Panc1 (cell line): ENCODE data around the gene ZNF805. TPM values are rescaled to one million over a fixed set of nuclear protein-coding genes. Genes with fewer than 3 reads are reported as not detected.

Source experiments
- ATAC-seq: fragments of 200-7000 bp; cut with Tn5 transposase; 2 replicates; pipeline ENCODE4 v1.9.1; 2020; ENCODE audit warnings: mild to moderate bottlenecking, moderate library complexity
- BruUV-seq: library from RNA; stranded (reverse); fragments of 400-500 nt; replicated peaks from 2 replicates; lab custom pipeline; 2021; lab: Mats Ljungman, UMichigan
- CTCF ChIA-PET: fragments of 300-600 bp; sonication (Branson Sonifier 250); formaldehyde crosslinking; loops from one replicate; lab custom pipeline; 2022; ENCODE audit warnings: antibody characterized with exemption; lab: Charles Lee
- POLR2A ChIA-PET: fragments of 300-600 bp; sonication (Branson Sonifier 250); formaldehyde crosslinking; loops from one replicate; lab custom pipeline; 2022; ENCODE audit warnings: antibody characterized with exemption; lab: Charles Lee
- DNase-seq: peaks from one replicate; pipeline ENCODE4 v3.0.0-alpha.2; 2010; ENCODE audit warnings: low read depth, low spot score
- H3K27ac ChIP-seq: 2 replicates; pipeline ENCODE4 v1.5.1; 2011; ENCODE audit warnings: mild to moderate bottlenecking, low read length, inconsistent platforms
- H3K27me3 ChIP-seq: fragments of 200-500 bp; sonication (Bioruptor generic); 2 replicates; pipeline ENCODE4 v1.6.0; 2014; ENCODE audit warnings: low read length, inconsistent platforms; ENCODE audit not compliant: control insufficient read depth, insufficient read depth
- H3K36me3 ChIP-seq: fragments of 200-500 bp; sonication (Bioruptor generic); 2 replicates; pipeline ENCODE4 v1.5.1; 2014; ENCODE audit warnings: inconsistent platforms, mild to moderate bottlenecking, low read length, moderate library complexity; ENCODE audit not compliant: control insufficient read depth, insufficient read depth
- H3K4me1 ChIP-seq: 2 replicates; pipeline ENCODE4 v1.5.1; 2011; ENCODE audit warnings: inconsistent platforms, mild to moderate bottlenecking, low read length, moderate library complexity; ENCODE audit not compliant: control insufficient read depth, insufficient read depth
- H3K4me3 ChIP-seq, 2 experiments: 2 replicates each; pipeline ENCODE4 v1.5.1; 2011 to 2012; ENCODE audit warnings: low read depth in 2 of 2, low read length in 2 of 2, mild to moderate bottlenecking in 2 of 2, inconsistent platforms in 1 of 2, moderate library complexity in 1 of 2
- H3K9me3 ChIP-seq: fragments of 200-500 bp; sonication (Bioruptor generic); 2 replicates; pipeline ENCODE4 v1.5.1; 2014; ENCODE audit warnings: low read depth, mild to moderate bottlenecking, inconsistent platforms, low read length, moderate library complexity; ENCODE audit not compliant: control insufficient read depth, insufficient read depth
- CTCF ChIP-seq: fragments of 450-650 bp; IDR thresholded peaks from 2 replicates; pipeline ENCODE4 v1.5.1; 2017; ENCODE audit warnings: mild to moderate bottlenecking
- POLR2AphosphoS5 ChIP-seq: IDR thresholded peaks from 2 replicates; pipeline ENCODE4 v1.6.1; 2012; ENCODE audit warnings: mild to moderate bottlenecking, low read depth, low read length, moderate library complexity
- REST ChIP-seq, 2 experiments: IDR thresholded peaks; 2 replicates each; pipeline ENCODE4 v1.6.1; 2011 to 2012; ENCODE audit warnings: low read depth in 2 of 2, control low read depth in 1 of 2, low read length in 1 of 2, mild to moderate bottlenecking in 1 of 2, moderate library complexity in 1 of 2; ENCODE audit not compliant: insufficient read depth in 1 of 2
- SIN3A ChIP-seq: IDR thresholded peaks from 2 replicates; pipeline ENCODE4 v1.6.1; 2012; ENCODE audit warnings: low read depth, mild to moderate bottlenecking, low read length, moderate library complexity, borderline replicate concordance; ENCODE audit not compliant: insufficient read depth
- TCF7L2 ChIP-seq: IDR thresholded peaks from 2 replicates; pipeline ENCODE4 v1.6.1; 2011; ENCODE audit warnings: mild to moderate bottlenecking, low read depth, low read length, inconsistent platforms
- in situ Hi-C: cut with HindIII; loops from 2 replicates; pipeline ENCODE4 v1.10.0; 2016; ENCODE audit warnings: low sequenced_read_pairs, low pct_unique_long_range_greater_than_20kb
- intact Hi-C: fragments of 100-400 bp; cut with micrococcal nuclease; formaldehyde crosslinking; loops from one replicate; pipeline ENCODE4 v1.10.0; 2022; ENCODE audit not compliant: unreplicated experiment
- total RNA-seq: library from RNA; stranded (reverse); gene quantifications from one replicate; pipeline ENCODE4 v1.2.1, GENCODE V29; 2021; ENCODE audit not compliant: unreplicated experiment

The ZNF805 gene
- total RNA-seq, 1 experiment from 2014 or later = 16.8 TPM

GRCh38 chr19:57271280-57271679 lies 30.8 kb downstream of the ZNF805 start:
- no peaks in the 10 kb centered on the region for H3K36me3 ChIP-seq
- no peak for ATAC-seq

GRCh38 chr19:57273014-57273413 lies 32.6 kb downstream of the ZNF805 start:
- Histone ChIP-seq H3K36me3 (no peaks in the 10 kb centered on the region), H3K4me3 (no peak overlapping the region), H3K27me3 (no peaks in the 10 kb centered on the region), H3K9me3 (no peaks in the 10 kb centered on the region), H3K27ac (no peak overlapping the region), H3K4me1 (no peaks in the 10 kb centered on the region)
- POLR2A ChIA-PET = interaction anchor here (0.7 kb wide), 1 partner anchor 82 kb away, joined by 6 read pairs; no protein-coding TSS in a partner anchor
- CTCF ChIA-PET = no interaction called here
- intact Hi-C loops (no loop called here), in situ Hi-C loops (no loop called here)
- no peak for ATAC-seq
- BruUV-seq = no TSS peak
- DNase-seq = no peak
- no peak for TF ChIP-seq TCF7L2
- TF ChIP-seq REST (IDR thresholded peaks at IDR 0.05; ENCODE audit: insufficient read depth in 1 of 2, low read depth in 2 of 2, low read length in 1 of 2) = no peak
- no peak for TF ChIP-seq POLR2AphosphoS5
- no peak for TF ChIP-seq SIN3A
- no peak for TF ChIP-seq CTCF

More at GRCh38 chr19:57271280-57271679, 30.8 kb downstream of the ZNF805 start:
- intact Hi-C loops (no loop called here), in situ Hi-C loops (no loop called here)
- no TSS peak for BruUV-seq
- DNase-seq = no peak
- TF ChIP-seq POLR2AphosphoS5 (no peak), SIN3A (no peak), TCF7L2 (no peak), REST (IDR thresholded peaks at IDR 0.05; ENCODE audit: insufficient read depth in 1 of 2, low read depth in 2 of 2, low read length in 1 of 2) (no peak), CTCF (no peak)
- no peaks in the 10 kb centered on the region for H3K9me3 ChIP-seq
- ChIA-PET CTCF (no interaction called here), POLR2A (no interaction called here)
- H3K27ac ChIP-seq = no peak overlapping the region
- H3K4me3 ChIP-seq = no peak overlapping the region
- no peaks in the 10 kb centered on the region for H3K27me3 ChIP-seq
- H3K4me1 ChIP-seq = no peaks in the 10 kb centered on the region
